Activated CD4-positive, CD25-positive, alpha-beta regulatory T cell (primary cell): ENCODE results near the gene DDX54.

Source experiments
- DNase-seq, 4 experiments: peaks; one replicate each; lab custom pipeline; 2025; lab: John Stamatoyannopoulos, UW

Gene DDX54

GRCh38 chr12:113162102-113163029, 22.9 kb downstream of the DDX54 start:
- no peak for DNase-seq

GRCh38 chr12:113161415-113162016, 23.8 kb downstream of the DDX54 start:
- no peak for DNase-seq

DNA sequence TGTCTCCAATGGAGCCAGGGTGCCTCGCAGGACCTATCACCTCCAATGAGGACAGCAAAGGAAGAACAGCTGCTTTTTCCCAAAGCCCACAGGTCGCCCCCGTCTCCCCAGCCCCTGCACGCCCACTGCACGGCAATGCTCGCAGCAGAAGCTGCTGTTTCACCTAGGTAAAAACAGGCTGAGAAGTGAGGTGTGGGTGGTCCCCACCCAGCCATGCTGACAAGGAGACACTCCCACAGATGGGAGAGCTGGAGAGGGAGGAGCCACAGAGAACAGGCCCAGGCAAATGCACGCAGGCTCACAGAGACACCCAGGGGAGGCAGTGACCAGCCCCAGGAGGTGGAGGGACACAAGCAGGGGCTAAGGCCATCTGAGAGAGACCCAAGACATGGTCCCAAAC, 25.3 kb downstream of the DDX54 start:
- DNase-seq = no peak

GRCh38 chr12:113158439-113159203, 26.7 kb downstream of the DDX54 start:
- no peak for DNase-seq

- no peak for DNase-seq
These were observed 27.9 kb downstream of the DDX54 start for GRCh38 chr12:113157218-113157859.

- no peak for DNase-seq
These were observed 29.6 kb downstream of the DDX54 start for GRCh38 chr12:113155646-113156045.

- DNase-seq = no peak
These were observed 30.2 kb downstream of the DDX54 start for GRCh38 chr12:113155060-113155459.

DNA sequence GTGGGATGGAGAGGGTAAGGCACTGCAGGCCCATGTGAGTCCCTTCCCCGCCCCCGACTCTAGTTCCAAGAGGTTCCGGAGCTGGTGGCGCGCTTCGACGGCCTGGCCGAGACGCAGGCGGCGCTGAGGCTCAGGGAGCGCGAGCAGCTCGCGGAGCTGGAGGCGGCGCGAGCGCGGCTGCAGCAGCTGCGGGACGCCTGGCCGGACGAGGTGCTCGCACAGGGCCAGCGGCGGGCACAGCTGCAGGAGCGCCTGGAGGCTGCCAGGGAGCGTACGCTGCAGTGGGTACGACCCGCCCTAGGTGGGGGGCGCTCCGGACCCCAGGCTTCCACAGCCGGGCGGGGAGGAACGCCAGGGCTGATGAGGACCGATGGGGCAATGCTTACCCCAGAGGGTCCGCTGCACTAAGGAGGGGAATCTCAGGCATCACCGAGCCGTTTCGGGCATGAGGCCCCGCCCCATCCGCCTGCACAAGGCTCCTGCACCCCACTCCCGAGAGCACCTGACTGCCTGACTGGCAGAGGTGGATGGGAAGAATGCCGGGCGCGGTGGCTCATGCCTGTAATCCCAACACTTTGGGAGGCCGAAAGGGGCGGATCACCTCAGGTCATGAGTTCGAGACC, 30.8 kb downstream of the DDX54 start:
- no peak for DNase-seq

- peak in 2 of 4 experiments; percentile 29 to 41 for DNase-seq
These were observed 32.2 kb downstream of the DDX54 start for GRCh38 chr12:113152835-113153814.

GRCh38 chr12:113152196-113152834, 33.0 kb downstream of the DDX54 start:
- DNase-seq = no peak

- DNase-seq = no peak
These were observed 33.6 kb downstream of the DDX54 start for GRCh38 chr12:113151655-113152054.

DNA sequence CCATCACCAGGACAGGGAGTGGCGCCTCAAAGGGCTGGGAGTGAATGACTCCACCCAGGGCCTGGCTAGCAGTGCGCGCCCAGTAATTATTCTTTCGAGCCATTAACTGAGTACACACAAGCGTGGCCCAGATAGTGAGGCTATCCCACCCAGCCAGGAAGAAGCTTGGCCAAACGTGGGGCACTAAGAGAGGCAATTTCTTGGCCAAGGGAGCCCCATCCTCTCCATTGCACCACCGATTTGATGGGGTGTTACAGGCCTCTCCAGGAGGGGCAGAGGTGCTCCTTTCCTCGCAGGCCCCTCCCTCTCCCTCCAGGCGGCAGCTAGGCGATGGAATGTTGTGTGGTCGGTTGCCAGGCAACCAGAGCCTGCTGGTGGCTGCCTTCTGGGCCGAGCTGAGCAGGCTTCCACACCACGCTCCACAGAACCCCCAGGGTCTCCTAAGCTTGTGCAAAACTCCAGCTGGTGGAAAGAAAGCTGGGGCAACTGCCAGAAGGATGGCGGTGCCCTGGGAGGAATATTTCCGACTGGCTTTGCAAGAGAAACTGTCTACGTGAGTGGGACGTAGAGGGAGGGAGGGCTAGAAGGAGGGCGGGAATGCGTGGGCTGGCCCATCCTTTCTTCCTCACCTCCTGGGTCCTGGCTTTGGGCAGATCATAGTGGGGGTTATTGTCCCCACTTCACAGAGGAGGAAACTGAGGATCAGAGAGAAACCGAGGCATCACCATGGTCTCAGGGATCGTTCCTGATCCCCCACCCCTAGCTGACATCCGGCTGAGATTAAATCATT, 35.7 kb downstream of the DDX54 start, which contains the start of gene CFAP73:
Gene CFAP73, plus strand, starts transcription at position 364 of the 790 bp plus-strand sequence. Its CDS starts 134 bp downstream, at position 498.
- no peak for DNase-seq

GRCh38 chr12:113146999-113147398, 38.3 kb downstream of the DDX54 start:
- no peak for DNase-seq

DNA sequence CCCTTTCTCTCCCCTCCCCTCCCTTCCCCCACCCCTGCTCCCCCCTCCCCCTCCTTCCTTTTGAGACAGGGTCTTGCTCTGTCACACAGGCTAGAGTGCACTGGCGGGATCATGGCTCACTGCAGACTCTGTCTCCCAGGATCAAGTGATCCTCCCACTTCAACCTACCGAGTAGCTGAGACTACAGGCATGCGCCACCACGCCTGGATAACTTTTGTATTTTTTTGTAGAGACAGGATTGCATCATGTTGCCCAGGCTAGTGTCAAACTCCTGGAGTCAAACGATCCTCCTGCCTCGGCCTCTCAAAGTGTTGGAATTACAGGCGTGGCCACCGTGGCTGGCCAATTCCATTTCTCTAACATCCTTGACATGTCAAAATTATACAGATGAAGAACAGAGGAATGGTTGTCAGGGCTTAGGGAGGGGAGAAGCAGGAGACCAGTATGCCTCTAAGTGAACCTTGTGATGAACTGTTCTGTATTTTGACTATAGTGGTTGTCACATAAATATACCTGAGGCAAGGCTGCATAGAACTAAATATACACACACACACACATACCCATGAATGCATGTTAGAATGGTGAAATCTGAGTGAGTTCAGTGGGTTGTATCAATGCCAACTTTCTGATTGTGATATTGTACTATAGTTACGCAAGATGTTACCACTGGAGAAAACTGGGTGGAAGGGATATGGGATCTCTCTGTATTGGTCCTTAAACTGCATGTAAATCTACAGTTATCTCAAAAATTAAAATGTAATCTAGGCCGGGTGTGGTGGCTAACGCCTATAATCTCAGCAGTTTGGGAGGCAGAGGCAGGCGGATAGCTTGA, 39.3 kb downstream of the DDX54 start:
- DNase-seq = no peak

DNA sequence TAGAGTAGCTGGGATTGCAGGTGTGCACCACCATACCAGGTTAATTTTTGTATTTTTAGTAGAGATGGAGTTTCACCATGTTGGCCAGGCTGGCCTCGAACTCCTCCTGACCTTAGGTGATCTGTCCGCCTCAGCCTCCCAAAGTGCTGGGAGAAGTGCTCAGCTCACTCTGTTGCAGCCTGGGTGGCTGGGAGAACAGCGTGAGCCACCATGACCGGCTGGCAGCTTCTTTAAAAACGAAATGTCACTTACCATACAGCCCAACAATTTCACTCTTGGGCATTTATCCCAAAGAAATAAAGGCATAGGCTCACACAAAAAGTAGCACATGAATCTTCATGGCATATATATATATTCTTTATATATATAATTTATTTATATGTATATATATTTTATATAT, 40.5 kb downstream of the DDX54 start:
- no peak for DNase-seq

GRCh38 chr12:113143959-113144358, 41.3 kb downstream of the DDX54 start:
- DNase-seq = no peak

GRCh38 chr12:113142886-113143332, 42.4 kb downstream of the DDX54 start:
- no peak for DNase-seq
